ENCODE data around the gene VCPKMT.

VCPKMT gene

DNA sequence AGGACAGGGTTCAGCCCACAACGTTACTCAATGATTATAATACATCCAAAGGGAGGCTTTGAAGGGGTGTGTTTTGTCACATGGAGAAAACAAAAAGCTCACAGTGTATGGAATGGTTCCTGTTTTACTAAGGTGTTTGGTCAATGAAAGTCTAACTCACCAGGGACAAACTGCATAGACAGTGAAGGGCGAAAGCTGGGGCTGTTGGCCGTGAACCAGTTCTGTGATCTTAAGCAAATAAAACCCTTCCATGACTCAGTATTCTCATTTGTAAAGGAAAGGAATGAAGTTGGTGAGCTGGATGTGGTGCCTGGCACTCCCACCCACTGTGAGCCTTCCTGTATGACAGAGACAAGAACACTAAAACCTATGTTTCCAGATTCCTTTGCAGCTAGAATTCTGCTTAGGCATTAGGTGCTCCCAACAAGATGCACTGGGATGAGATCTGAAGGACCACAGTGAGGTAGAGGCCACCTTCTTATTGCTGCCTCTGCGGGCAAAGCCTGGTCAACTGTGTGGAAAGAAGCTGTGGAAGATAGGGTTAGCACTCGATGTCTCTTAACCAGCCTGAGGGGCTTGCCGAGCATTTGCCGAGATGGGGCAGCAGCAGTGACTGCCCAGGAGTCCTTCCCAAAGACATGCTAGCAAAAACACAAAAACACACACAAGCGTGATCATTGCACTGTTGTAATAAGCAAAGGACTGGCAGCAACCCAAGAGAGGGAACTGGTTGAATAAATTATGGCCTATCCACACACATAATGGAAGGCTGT lies 48.5 kb downstream of the VCPKMT start:
- no peak for DNase-seq (ENCODE audit: low spot score)

DNA sequence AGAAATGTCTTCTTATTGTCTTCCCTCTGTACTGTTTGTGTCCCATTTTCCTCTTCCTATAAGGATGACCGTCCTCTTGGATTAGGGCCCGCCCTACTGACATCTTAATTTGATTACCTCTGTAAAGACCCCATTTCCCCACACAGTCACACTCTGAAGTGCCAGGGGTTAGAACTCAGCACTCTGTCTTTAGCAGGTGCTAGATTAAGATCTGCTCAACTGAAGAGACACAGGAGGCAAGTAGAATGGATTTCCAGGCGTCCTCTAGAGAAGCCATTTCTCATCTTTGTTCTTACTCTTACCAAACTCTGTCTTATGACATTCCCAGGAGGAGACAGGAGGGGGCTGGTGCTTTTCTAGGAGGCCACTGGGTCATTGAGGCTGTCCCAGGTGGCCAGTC lies 50.8 kb downstream of the VCPKMT start:
- DNase-seq (ENCODE audit: low spot score) = no peak

DNA sequence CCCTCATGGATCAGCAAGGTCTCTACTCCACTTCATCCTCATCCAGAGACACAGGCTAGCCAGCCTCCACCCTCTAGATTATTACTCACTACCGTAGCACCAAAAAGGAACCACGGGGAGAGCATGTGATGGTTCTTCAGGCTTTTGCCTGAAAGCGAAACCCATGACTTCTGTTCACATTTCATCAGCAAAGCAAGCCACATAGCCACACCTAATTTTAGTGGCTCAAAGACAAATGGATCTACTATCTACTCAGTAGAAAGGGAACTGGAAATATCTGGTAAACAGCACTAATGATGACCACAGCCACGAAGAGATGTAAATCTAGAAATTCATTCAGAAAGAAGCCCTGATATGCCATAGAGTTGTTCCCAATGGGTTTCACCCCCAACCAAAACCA lies 51.4 kb downstream of the VCPKMT start:
- peak; percentile 85 for DNase-seq (ENCODE audit: low spot score)

DNA sequence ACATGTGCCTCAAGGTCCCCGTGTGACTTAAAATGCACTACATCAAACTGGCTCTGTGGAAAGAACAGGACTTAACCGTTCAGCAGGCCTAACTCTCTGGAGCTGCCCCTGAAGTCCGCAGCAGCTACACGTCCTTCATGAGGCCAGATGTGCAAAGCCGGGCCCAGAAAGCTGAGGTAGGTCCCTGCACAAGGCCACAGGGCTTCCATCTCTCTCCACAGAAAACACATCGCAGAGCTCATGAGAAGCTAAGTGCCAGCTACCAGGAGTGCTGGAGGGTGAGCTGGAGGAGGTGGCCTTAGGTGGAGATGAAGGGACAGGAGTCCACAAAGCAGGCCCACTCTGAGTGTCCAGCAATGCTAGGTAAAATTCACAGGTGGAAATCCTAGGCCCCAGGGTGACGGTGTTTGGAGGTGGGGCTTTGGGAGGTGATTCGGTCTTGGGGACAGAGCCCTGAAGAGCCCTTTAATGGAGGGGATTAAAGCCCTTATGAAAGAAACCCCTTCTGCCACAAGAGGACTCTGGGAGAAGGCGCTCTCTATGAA lies 52.4 kb downstream of the VCPKMT start:
- DNase-seq (ENCODE audit: low spot score) = no peak

DNA sequence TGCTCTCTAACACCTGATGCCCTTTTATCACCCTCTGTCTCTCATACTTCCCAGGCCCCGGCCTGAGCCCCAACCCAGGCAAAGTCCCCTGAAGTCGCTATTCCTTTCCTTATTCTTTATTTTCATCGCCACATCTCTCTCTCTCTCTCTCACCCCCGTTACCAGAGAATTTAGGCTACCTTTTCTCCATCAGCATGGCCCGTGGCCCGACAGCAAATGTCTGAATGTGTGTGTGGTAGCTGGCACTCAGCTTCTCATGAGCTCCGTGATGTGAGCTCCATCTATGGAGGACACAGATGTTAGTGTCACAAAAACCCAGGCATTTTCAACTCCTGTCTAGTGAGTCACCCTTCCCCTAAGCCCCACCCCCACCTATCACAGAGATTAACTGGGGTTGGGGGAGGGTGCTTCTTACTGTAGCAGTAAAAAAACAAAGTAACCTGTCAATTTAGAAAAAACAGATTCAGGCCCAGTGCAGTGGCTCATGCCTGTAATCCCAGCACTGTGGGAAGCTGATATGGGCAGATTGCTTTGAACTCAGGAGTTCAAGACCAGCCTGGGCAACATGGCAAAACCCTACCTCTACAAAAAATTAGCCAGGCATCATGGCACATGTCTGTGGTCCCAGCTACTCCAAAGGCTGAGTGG lies 53.8 kb downstream of the VCPKMT start:
- peak; percentile 95 for DNase-seq (ENCODE audit: low spot score)

DNA sequence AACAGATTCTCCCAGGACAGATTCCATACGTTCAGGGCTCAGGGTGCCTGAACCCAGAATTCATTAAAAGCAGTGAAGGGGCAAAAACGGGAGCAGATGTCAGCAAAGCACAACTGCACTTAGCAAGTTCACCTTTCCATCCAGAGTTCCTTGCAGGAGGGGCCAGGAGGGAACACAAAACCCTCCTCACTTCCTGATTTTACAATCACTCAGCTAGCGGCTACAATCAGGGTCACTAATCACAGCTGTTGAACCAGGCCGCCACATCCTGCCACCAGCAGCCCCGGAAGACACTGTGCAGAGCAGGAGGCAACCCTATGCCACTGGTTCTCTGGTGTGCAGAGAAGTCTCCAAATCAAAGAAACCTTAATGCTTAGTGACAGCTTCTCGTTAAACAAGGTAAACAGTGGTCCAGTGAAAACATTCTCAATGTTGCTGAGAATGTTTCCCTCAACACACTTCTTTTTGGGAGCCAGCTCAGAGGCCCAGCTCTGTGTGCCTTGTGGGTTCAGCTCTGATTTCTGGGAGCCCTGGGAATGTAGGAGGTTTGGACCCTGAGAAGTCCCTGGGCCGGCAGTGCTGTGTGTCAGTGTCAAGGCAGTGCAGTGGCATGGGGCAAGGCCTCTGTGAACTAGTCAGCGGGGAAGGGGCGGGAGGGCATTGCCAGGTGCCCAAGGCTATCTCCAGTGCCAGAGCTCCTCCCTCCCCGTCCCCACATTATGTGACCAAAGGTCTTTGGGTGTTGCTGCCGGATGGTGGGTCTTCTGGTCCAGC lies 54.5 kb downstream of the VCPKMT start:
- DNase-seq (ENCODE audit: low spot score) = peak; percentile 76

DNA sequence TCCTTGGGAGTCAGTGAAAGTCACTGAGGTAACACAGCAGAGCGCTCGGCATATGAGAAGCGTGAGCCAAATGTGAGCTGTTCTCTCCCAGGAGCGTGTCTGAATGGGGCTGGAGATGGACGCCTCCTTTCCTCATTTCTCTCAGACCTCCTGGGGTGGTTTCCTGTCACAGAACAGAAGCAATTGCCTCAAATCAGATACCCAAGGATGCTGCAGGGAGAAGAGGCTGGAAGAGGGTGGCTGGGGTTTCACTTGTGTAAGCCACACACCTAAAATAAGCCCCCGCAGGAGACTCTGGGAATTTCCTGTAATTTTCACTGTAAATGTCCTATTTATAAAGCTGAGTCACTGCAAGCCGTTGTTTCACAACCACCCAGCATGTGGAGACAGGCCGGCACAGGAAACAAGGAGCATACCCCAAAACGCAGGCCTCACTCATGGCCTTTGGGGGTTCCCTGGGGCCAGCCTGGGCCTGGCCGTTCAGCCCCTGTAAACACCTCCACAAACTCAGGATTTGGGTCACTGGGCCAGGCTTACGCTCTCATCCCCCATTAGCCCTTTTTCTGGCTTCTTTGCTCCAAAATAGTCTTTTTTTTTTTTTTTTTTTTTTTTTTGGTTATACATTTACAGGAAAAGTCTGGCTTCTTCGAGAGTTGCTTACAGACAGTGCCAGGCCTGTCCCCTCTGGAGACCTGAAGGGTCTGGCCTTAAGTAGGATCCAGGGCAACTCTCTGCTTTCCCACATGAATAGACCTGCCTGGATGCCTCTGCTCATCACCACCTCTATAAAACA lies 55.3 kb downstream of the VCPKMT start:
- DNase-seq (ENCODE audit: low spot score) = peak; percentile 76

DNA sequence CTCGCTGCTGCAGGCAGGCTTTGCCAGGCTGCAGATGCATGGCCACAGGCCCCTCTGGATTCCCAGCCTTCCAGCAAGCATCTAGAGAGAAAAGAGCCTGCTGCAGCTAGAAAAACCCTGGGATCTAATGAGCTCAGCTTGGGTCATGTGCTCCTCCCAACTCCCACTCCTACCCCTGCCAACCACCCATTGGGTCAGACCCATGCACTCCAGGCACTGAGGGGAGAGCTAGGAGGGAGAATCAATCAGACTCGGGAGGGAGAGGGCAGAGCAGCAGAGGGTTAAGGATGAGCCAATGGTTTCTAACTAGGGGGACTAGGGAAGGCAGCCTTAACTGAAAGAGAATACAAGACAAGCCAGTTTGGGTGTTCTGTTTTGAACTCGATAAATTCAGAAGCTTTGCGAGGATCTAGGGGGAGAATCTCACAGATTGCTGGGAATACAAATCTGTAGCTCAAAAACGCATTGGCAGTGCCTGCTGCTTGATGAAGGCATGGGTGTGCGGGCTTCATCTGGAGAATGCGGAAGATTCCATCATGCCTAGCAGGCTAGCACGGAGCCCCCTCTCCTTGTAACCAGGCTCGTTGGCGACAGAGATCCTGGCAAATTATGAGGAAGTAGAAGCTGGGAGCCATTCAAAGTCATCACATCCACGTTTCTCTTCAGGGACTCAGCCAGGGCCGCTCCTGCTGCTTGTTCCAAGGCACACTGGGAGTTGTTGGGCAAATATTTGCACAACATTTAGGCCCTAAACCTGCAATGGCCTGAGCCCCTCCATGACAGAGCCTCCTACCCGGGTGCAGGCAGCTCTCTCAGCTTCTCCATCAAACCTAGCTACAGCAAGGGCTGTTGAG lies 56.4 kb downstream of the VCPKMT start:
- no peak for DNase-seq (ENCODE audit: low spot score)

Data from CD4-positive, alpha-beta T cell treated with Interleukin-15 for 4 hours (primary cell).